KMS-11 (cell line): ENCODE measurements around the gene DPP10.

Experiments
- H2AFZ ChIP-seq: fragments of 200-600 bp; sonication (generic); 2 replicates; pipeline ENCODE4 v1.6.1; 2016; ENCODE audit warnings: antibody characterized with exemption, mixed run types, low read depth
- H3K27ac ChIP-seq: fragments of 200-600 bp; sonication (generic); 2 replicates; pipeline ENCODE4 v1.6.1; 2016; ENCODE audit warnings: mild to moderate bottlenecking, mixed run types
- H3K27me3 ChIP-seq: fragments of 200-600 bp; sonication (generic); 2 replicates; pipeline ENCODE4 v1.6.1; 2017; ENCODE audit warnings: mild to moderate bottlenecking, low read depth, mixed run types, moderate library complexity; ENCODE audit not compliant: insufficient read depth
- H3K36me3 ChIP-seq: fragments of 200-600 bp; sonication (generic); 2 replicates; pipeline ENCODE4 v1.6.1; 2017; ENCODE audit warnings: mild to moderate bottlenecking, mixed run types; ENCODE audit not compliant: insufficient read depth
- H3K4me1 ChIP-seq: fragments of 200-600 bp; sonication (generic); 2 replicates; pipeline ENCODE4 v1.6.1; 2016; ENCODE audit warnings: mild to moderate bottlenecking, low read depth, mixed run types; ENCODE audit not compliant: poor library complexity, severe bottlenecking
- H3K4me2 ChIP-seq: fragments of 200-600 bp; sonication (generic); 2 replicates; pipeline ENCODE4 v1.7.0; 2016; ENCODE audit warnings: mild to moderate bottlenecking, mixed run types
- H3K4me3 ChIP-seq: fragments of 200-600 bp; sonication (generic); IDR thresholded peaks from 2 replicates; pipeline ENCODE4 v1.6.1; 2017; ENCODE audit warnings: low read depth, low read length, mixed read lengths; ENCODE audit not compliant: insufficient read depth
- H3K79me2 ChIP-seq: fragments of 200-600 bp; sonication (generic); 2 replicates; pipeline ENCODE4 v1.6.1; 2016; ENCODE audit warnings: low read depth, mixed run types; ENCODE audit not compliant: insufficient read depth
- H3K9ac ChIP-seq: fragments of 200-600 bp; sonication (generic); 2 replicates; pipeline ENCODE4 v1.6.1; 2016; ENCODE audit warnings: mild to moderate bottlenecking, mixed run types
- H4K20me1 ChIP-seq: fragments of 200-600 bp; sonication (generic); 2 replicates; pipeline ENCODE4 v1.6.1; 2016; ENCODE audit warnings: mild to moderate bottlenecking, mixed run types; ENCODE audit not compliant: insufficient read depth
- CTCF ChIP-seq: fragments of 200-600 bp; sonication (generic); conservative IDR thresholded peaks from 2 replicates; pipeline ENCODE4 v1.6.1; 2017; ENCODE audit warnings: low read depth, mild to moderate bottlenecking, antibody characterized with exemption, low read length, moderate library complexity, mixed read lengths

Gene DPP10

GRCh38 chr2:115650827-115651226 lies 1208.4 kb downstream of the DPP10 start:
- no peak overlapping the region for H3K4me3 ChIP-seq
- no peaks in the 10 kb centered on the region for H3K79me2 ChIP-seq
- H3K9ac ChIP-seq = no peak overlapping the region
- H3K4me2 ChIP-seq = no peak overlapping the region
- H3K36me3 ChIP-seq = no peaks in the 10 kb centered on the region
- H3K4me1 ChIP-seq = no peaks in the 10 kb centered on the region
- H4K20me1 ChIP-seq = no peaks in the 10 kb centered on the region
- TF ChIP-seq CTCF = no peak
- H3K27ac ChIP-seq = no peak overlapping the region
- no peaks in the 10 kb centered on the region for H3K27me3 ChIP-seq
- no peak overlapping the region for H2AFZ ChIP-seq

GRCh38 chr2:115652652-115653051 lies 1210.2 kb downstream of the DPP10 start:
- Histone ChIP-seq H3K4me1 (no peaks in the 10 kb centered on the region), H3K4me3 (no peak overlapping the region), H3K79me2 (no peaks in the 10 kb centered on the region), H3K9ac (no peak overlapping the region), H3K27me3 (no peaks in the 10 kb centered on the region), H4K20me1 (no peaks in the 10 kb centered on the region), H3K27ac (no peak overlapping the region), H3K36me3 (no peaks in the 10 kb centered on the region), H2AFZ (no peak overlapping the region), H3K4me2 (no peak overlapping the region)
- TF ChIP-seq CTCF = no peak

DNA sequence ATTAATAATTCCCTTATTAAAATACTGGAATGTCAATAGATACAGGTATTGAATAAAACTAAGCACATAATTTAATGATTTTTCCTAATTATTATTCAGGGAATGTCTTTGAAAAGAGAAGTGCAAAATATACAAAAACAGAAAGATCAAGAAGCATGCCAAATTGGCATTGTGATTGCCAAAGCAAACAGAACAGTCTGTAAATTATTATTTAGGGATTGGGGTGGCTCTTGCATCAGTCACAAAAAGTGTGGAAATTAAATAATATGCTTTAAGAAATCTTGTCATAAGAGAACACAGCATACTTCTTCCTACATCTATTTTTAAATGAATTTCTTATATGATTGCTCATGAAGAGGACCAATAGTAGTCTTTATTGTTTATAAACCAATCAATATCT lies 1211.9 kb downstream of the DPP10 start:
- H3K79me2 ChIP-seq = no peaks in the 10 kb centered on the region
- no peak overlapping the region for H3K4me2 ChIP-seq
- no peak overlapping the region for H3K27ac ChIP-seq
- no peak overlapping the region for H3K9ac ChIP-seq
- no peaks in the 10 kb centered on the region for H4K20me1 ChIP-seq
- no peaks in the 10 kb centered on the region for H3K36me3 ChIP-seq
- H2AFZ ChIP-seq = no peak overlapping the region
- no peaks in the 10 kb centered on the region for H3K27me3 ChIP-seq
- H3K4me1 ChIP-seq = no peaks in the 10 kb centered on the region
- no peak for TF ChIP-seq CTCF
- no peak overlapping the region for H3K4me3 ChIP-seq

GRCh38 chr2:115678129-115678528 lies 1235.7 kb downstream of the DPP10 start:
- H2AFZ ChIP-seq = no peak overlapping the region
- no peaks in the 10 kb centered on the region for H4K20me1 ChIP-seq
- H3K27me3 ChIP-seq = no peaks in the 10 kb centered on the region
- peaks cover 3% of the 10 kb centered on the region for H3K4me1 ChIP-seq
- no peak for TF ChIP-seq CTCF
- H3K9ac ChIP-seq = no peak overlapping the region
- H3K4me2 ChIP-seq = no peak overlapping the region
- H3K4me3 ChIP-seq = no peak overlapping the region
- H3K36me3 ChIP-seq = no peaks in the 10 kb centered on the region
- no peak overlapping the region for H3K27ac ChIP-seq
- no peaks in the 10 kb centered on the region for H3K79me2 ChIP-seq

DNA sequence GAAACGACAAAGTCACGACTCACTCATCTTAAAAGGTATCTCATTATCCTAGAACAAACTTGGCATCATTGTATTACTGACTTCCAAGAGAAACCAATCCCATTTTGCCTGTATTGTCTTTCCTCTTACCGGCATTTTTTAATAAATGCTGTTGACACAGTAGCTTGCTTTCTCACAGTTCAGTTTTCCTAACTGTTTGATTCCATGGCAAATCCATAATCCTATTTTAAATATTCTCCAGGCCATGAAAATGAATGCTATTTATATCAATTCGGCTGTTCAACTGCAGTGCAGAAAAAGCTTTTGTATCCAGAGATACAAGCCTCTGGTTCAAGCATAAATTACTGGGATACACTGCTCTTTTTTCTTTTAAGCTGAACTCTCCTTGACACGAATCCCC lies 1241.9 kb downstream of the DPP10 start:
- Histone ChIP-seq H3K79me2 (no peaks in the 10 kb centered on the region), H3K27ac (no peak overlapping the region), H3K9ac (no peak overlapping the region), H3K4me1 (no peaks in the 10 kb centered on the region), H4K20me1 (no peaks in the 10 kb centered on the region), H3K36me3 (no peaks in the 10 kb centered on the region), H3K4me2 (no peak overlapping the region), H3K4me3 (no peak overlapping the region), H2AFZ (no peak overlapping the region), H3K27me3 (no peaks in the 10 kb centered on the region)
- TF ChIP-seq CTCF = no peak
